Naive thymus-derived CD4-positive, alpha-beta T cell (primary cell): ENCODE results near the gene KLHL13. TPM values are rescaled to one million over a fixed set of nuclear protein-coding genes. Genes with fewer than 3 reads are reported as not detected.

Experiments
- ATAC-seq: fragments of 150-1000 bp; cut with Tn5 transposase; 2 replicates; pipeline ENCODE4 v1.10.0; 2021; ENCODE audit warnings: mild to moderate bottlenecking, moderate library complexity
- CTCF ChIA-PET: fragments of 350-600 bp; sonication (Branson Sonifier 250); formaldehyde crosslinking; loops from one replicate; lab custom pipeline; 2021; ENCODE audit warnings: antibody characterized with exemption; lab: Charles Lee
- POLR2A ChIA-PET: fragments of 350-600 bp; sonication (Branson Sonifier 250); formaldehyde crosslinking; loops from one replicate; lab custom pipeline; 2021; ENCODE audit warnings: antibody characterized with exemption, inconsistent platforms; lab: Charles Lee
- DNase-seq, 9 donors: peaks; one replicate each; pipeline versions ENCODE4 v3.0.0 to v3.0.0-alpha.2; 2020 to 2022; ENCODE audit warnings: mixed read lengths in 1 of 9
- H3K27ac ChIP-seq: one replicate; pipeline ENCODE4 v1.7.0; 2013; ENCODE audit warnings: mild to moderate bottlenecking, low read depth, low read length, moderate library complexity
- H3K27me3 ChIP-seq, 2 donors: one replicate each; pipeline ENCODE4 v1.7.0; 2013; ENCODE audit warnings: low read length in 2 of 2, mild to moderate bottlenecking in 2 of 2, moderate library complexity in 2 of 2; ENCODE audit not compliant: control insufficient read depth in 2 of 2, insufficient read depth in 2 of 2
- H3K36me3 ChIP-seq, 3 experiments: 1 replicate in 2 of 3; 2 replicates in 1 of 3; pipeline ENCODE4 v1.7.0; 2013; ENCODE audit warnings: low read length in 3 of 3, mild to moderate bottlenecking in 3 of 3, moderate library complexity in 1 of 3; ENCODE audit not compliant: insufficient read depth in 3 of 3, control insufficient read depth in 2 of 3
- H3K4me1 ChIP-seq, 2 donors: one replicate each; pipeline ENCODE4 v1.7.0; 2013; ENCODE audit warnings: low read length in 2 of 2, mild to moderate bottlenecking in 2 of 2, moderate library complexity in 1 of 2; ENCODE audit not compliant: control insufficient read depth in 2 of 2, insufficient read depth in 2 of 2
- H3K4me3 ChIP-seq: 2 replicates; pipeline ENCODE4 v1.7.0; 2013; ENCODE audit warnings: mild to moderate bottlenecking, low read length
- H3K9me3 ChIP-seq, 3 experiments: 1 replicate in 2 of 3; 2 replicates in 1 of 3; pipeline ENCODE4 v1.7.0; 2013; ENCODE audit warnings: low read length in 3 of 3; ENCODE audit not compliant: control insufficient read depth in 2 of 3
- H3K27ac Mint-ChIP-seq, 9 donors: one replicate each; pipeline ENCODE4 v1.8.0; 2020 to 2022; ENCODE audit warnings: mixed read lengths in 9 of 9, mild to moderate bottlenecking in 8 of 9, moderate library complexity in 5 of 9, inconsistent platforms in 2 of 9
- H3K27me3 Mint-ChIP-seq, 5 donors: one replicate each; pipeline ENCODE4 v1.8.0; 2021 to 2022; ENCODE audit warnings: mixed read lengths in 5 of 5, mild to moderate bottlenecking in 1 of 5
- H3K36me3 Mint-ChIP-seq, 5 donors: one replicate each; pipeline ENCODE4 v1.8.0; 2020 to 2022; ENCODE audit warnings: mixed read lengths in 5 of 5, mild to moderate bottlenecking in 3 of 5, inconsistent platforms in 1 of 5
- H3K4me1 Mint-ChIP-seq, 7 donors: one replicate each; pipeline ENCODE4 v1.8.0; 2020 to 2022; ENCODE audit warnings: mixed read lengths in 7 of 7, mild to moderate bottlenecking in 3 of 7, inconsistent platforms in 1 of 7
- H3K4me3 Mint-ChIP-seq, 10 donors: one replicate each; pipeline ENCODE4 v1.8.0; 2020 to 2022; ENCODE audit warnings: mild to moderate bottlenecking in 10 of 10, mixed read lengths in 10 of 10, moderate library complexity in 6 of 10, inconsistent platforms in 2 of 10
- H3K9me3 Mint-ChIP-seq, 11 donors: one replicate each; pipeline ENCODE4 v1.8.0; 2020 to 2022; ENCODE audit warnings: mixed read lengths in 11 of 11, mild to moderate bottlenecking in 4 of 11, inconsistent platforms in 1 of 11, moderate library complexity in 1 of 11
- intact Hi-C, 2 donors: fragments of 100-400 bp; cut with micrococcal nuclease; formaldehyde crosslinking; loops; one replicate each; pipeline ENCODE4 v1.15.1; 2023
- polyA plus RNA-seq, 2 donors: library from polyadenylated mRNA; unstranded; fragments of 300-500 nt; fragmentation: Illumina TruSeq; gene quantifications; one replicate each; pipeline ENCODE4 v1.2.3, GENCODE V29; 2021
- total RNA-seq, 6 experiments: library from RNA in 5 of 6; stranded (reverse) in 5 of 6; gene quantifications; 1 replicate in 5 of 6; 2 replicates in 1 of 6; pipeline ENCODE4 v1.2.3 and lab custom pipeline; 2021 to 2026

KLHL13 gene
- total and polyA plus RNA-seq, 7 experiments from 2014 or later: 0.34 to 2.2 (median 1.1) TPM; not detected in 1

DNA sequence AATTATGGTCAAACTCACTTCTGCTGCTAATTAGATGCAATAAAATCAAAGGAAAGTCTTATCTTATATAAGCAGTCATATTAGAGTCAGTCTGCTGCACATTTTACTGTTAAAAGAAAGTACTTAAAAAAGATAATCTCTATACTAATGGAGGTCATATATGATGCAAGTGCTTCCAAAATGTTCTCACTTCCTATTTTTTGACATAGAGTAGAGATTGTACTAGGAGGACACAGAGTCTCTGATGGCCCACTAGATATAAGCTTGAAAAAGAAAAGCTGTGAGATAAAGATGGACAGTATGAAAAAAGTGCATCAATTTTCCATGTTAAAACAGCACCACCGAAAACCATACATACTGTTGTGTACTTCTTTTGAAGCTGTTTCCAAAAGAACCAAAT is 196.9 kb downstream of the KLHL13 start:
- DNase-seq (no peak), ATAC-seq (no peak)
- H3K27ac ChIP-seq: no peak overlapping the region
- no peaks in the 10 kb centered on the region for H3K27me3 ChIP-seq
- Mint-ChIP-seq H3K36me3 (no peaks in the 10 kb centered on the region), H3K27me3 (no peaks in the 10 kb centered on the region), H3K27ac (no peak overlapping the region), H3K4me1 (no peaks in the 10 kb centered on the region), H3K4me3 (no peak overlapping the region), H3K9me3 (no peaks in the 10 kb centered on the region)
- H3K9me3 ChIP-seq: no peaks in the 10 kb centered on the region
- ChIA-PET CTCF (no interaction called here), POLR2A (no interaction called here)
- intact Hi-C loops: no loop called here
- no peaks in the 10 kb centered on the region for H3K36me3 ChIP-seq
- H3K4me1 ChIP-seq: no peaks in the 10 kb centered on the region
- H3K4me3 ChIP-seq: no peak overlapping the region

DNA sequence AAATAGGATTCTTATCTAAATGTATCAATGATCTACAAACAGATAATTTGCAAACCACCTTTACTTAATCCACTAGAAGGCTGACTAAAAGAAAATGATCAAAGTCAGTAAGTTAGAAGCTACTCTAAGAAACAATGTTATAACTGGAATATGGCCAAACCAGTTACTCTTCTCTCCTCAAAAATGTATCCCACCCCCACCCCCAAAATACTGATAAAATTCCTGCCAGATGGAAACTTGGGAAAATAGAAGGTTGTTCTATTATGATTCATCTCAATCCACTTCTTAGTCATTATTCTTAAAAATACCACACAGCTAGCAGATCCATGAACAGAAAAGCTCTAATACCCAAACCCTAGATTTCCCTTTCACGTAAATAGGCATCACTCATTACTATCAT is 206.4 kb downstream of the KLHL13 start:
- Histone ChIP-seq H3K4me1 (no peaks in the 10 kb centered on the region), H3K36me3 (no peaks in the 10 kb centered on the region), H3K4me3 (no peak overlapping the region), H3K27ac (no peak overlapping the region), H3K27me3 (no peaks in the 10 kb centered on the region), H3K9me3 (no peaks in the 10 kb centered on the region)
- Mint-ChIP-seq H3K4me1 (no peaks in the 10 kb centered on the region), H3K4me3 (no peak overlapping the region), H3K9me3 (peaks cover 0 to 2% (median 0%) of the 10 kb centered on the region in 11 donors), H3K27me3 (no peaks in the 10 kb centered on the region), H3K27ac (no peak overlapping the region), H3K36me3 (peaks cover 0 to 4% (median 0%) of the 10 kb centered on the region in 5 donors)
- ChIA-PET POLR2A (no interaction called here), CTCF (no interaction called here)
- intact Hi-C loops: no loop called here
- DNase-seq (no peak), ATAC-seq (no peak)

DNA sequence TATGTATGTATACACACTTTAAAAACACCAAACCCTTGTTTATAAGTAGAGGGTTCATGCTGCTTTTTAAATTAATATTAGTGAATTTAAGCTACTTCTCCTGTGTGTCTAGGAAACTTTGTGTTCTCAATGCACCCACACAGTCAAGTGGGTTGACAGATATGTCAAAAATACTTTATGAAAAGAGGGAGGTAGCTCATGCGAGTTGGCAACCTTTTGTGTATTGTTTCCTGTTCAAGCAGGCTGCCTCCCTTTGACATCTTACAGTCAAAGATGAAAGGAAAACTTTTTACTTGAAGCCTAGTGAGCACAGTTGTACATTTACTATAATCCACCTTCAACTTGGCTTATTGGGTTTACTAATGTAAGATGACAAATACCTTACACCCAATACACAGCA is 218.4 kb downstream of the KLHL13 start:
- H3K9me3 Mint-ChIP-seq: peaks cover 0 to 3% (median 0%) of the 10 kb centered on the region in 11 donors
- Histone ChIP-seq H3K36me3 (no peaks in the 10 kb centered on the region), H3K9me3 (no peaks in the 10 kb centered on the region), H3K4me3 (no peak overlapping the region), H3K27me3 (no peaks in the 10 kb centered on the region), H3K4me1 (no peaks in the 10 kb centered on the region), H3K27ac (no peak overlapping the region)
- H3K27me3 Mint-ChIP-seq: no peaks in the 10 kb centered on the region
- H3K4me3 Mint-ChIP-seq: no peak overlapping the region
- DNase-seq (peak in 3 of 9 donors; percentile 8 to 13 (median 9)), ATAC-seq (no peak)
- no peaks in the 10 kb centered on the region for H3K36me3 Mint-ChIP-seq
- H3K27ac Mint-ChIP-seq: no peak overlapping the region
- H3K4me1 Mint-ChIP-seq: peaks cover 0 to 13% (median 3%) of the 10 kb centered on the region in 7 donors
- ChIA-PET POLR2A (no interaction called here), CTCF (no interaction called here)
- intact Hi-C loops: no loop called here

GRCh38 chrX:117895418-117895817 is 221.2 kb downstream of the KLHL13 start:
- Mint-ChIP-seq H3K36me3 (no peaks in the 10 kb centered on the region), H3K4me3 (no peak overlapping the region), H3K9me3 (peaks cover 0 to 3% (median 0%) of the 10 kb centered on the region in 11 donors), H3K4me1 (peaks cover 0 to 13% (median 3%) of the 10 kb centered on the region in 7 donors), H3K27ac (no peak overlapping the region), H3K27me3 (no peaks in the 10 kb centered on the region)
- Histone ChIP-seq H3K4me3 (no peak overlapping the region), H3K27ac (no peak overlapping the region), H3K9me3 (no peaks in the 10 kb centered on the region), H3K4me1 (no peaks in the 10 kb centered on the region), H3K36me3 (no peaks in the 10 kb centered on the region), H3K27me3 (no peaks in the 10 kb centered on the region)
- no peak for ATAC-seq
- ChIA-PET CTCF (no interaction called here), POLR2A (no interaction called here)
- intact Hi-C loops: no loop called here
- no peak for DNase-seq

DNA sequence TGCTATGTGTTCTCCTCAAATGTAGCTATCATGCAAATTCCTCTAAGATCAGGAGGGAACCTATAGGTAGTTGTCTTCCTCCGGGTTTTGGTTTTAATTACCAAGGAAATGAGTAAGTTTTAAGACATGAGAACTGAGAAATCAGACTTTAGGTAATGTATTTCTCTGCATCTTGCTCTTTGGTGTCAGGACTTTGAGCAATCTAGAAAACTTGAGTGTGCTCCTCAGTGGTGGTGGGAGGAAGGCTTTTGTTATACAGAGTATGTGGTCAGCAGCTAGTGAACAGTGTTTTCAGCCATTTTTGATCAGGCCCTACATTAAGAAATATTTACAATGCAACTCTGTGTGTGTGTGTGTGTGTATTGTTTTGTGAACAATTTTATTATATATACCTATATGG is 224.1 kb downstream of the KLHL13 start:
- Mint-ChIP-seq H3K9me3 (peaks cover 0 to 3% (median 0%) of the 10 kb centered on the region in 11 donors), H3K4me3 (no peak overlapping the region), H3K36me3 (no peaks in the 10 kb centered on the region), H3K27me3 (no peaks in the 10 kb centered on the region), H3K4me1 (peaks cover 0 to 5% (median 0%) of the 10 kb centered on the region in 7 donors), H3K27ac (no peak overlapping the region)
- ChIA-PET CTCF (no interaction called here), POLR2A (no interaction called here)
- Histone ChIP-seq H3K4me3 (no peak overlapping the region), H3K4me1 (no peaks in the 10 kb centered on the region), H3K27ac (no peak overlapping the region), H3K9me3 (no peaks in the 10 kb centered on the region), H3K27me3 (no peaks in the 10 kb centered on the region), H3K36me3 (no peaks in the 10 kb centered on the region)
- intact Hi-C loops: no loop called here
- DNase-seq (no peak), ATAC-seq (no peak)

DNA sequence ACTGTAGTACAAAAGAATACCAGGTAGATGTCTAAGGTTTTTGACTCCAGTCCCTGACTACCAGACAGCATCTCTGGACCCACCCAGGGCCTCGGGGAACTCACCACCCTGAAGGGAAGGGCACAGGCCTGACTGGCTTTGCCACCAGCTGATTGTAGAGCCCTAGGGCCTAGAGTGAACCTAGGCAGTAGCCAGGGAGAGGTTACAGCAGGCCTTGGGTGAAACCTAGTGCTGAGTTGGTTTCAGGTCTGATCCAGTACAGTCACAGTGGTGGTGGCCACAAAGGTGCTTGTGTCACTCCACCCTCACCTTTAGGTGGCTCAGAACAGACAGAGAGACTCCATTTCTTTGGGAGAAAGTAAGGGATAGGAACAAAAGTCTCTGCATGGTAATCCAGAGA is 244.8 kb downstream of the KLHL13 start:
- no peak overlapping the region for H3K27ac Mint-ChIP-seq
- intact Hi-C loops: no loop called here
- Histone ChIP-seq H3K27ac (no peak overlapping the region), H3K9me3 (no peaks in the 10 kb centered on the region), H3K4me3 (no peak overlapping the region), H3K27me3 (no peaks in the 10 kb centered on the region), H3K4me1 (no peaks in the 10 kb centered on the region), H3K36me3 (no peaks in the 10 kb centered on the region)
- ATAC-seq: no peak
- H3K36me3 Mint-ChIP-seq: no peaks in the 10 kb centered on the region
- POLR2A ChIA-PET: no interaction called here
- H3K27me3 Mint-ChIP-seq: no peaks in the 10 kb centered on the region
- CTCF ChIA-PET: no interaction called here
- no peak for DNase-seq
- H3K4me1 Mint-ChIP-seq: peaks cover 0 to 1% (median 0%) of the 10 kb centered on the region in 7 donors
- H3K9me3 Mint-ChIP-seq: peaks cover 0 to 17% (median 8%) of the 10 kb centered on the region in 11 donors
- H3K4me3 Mint-ChIP-seq: no peak overlapping the region

GRCh38 chrX:117860517-117860916 is 256.1 kb downstream of the KLHL13 start:
- Histone ChIP-seq H3K27ac (no peak overlapping the region), H3K9me3 (no peaks in the 10 kb centered on the region), H3K4me1 (no peaks in the 10 kb centered on the region), H3K4me3 (no peak overlapping the region), H3K36me3 (no peaks in the 10 kb centered on the region), H3K27me3 (no peaks in the 10 kb centered on the region)
- DNase-seq: no peak
- POLR2A ChIA-PET: no interaction called here
- H3K4me3 Mint-ChIP-seq: no peak overlapping the region
- no peaks in the 10 kb centered on the region for H3K4me1 Mint-ChIP-seq
- H3K27me3 Mint-ChIP-seq: no peaks in the 10 kb centered on the region
- no peak for ATAC-seq
- H3K27ac Mint-ChIP-seq: no peak overlapping the region
- CTCF ChIA-PET: no interaction called here
- H3K9me3 Mint-ChIP-seq: peaks cover 0 to 2% (median 0%) of the 10 kb centered on the region in 11 donors
- H3K36me3 Mint-ChIP-seq: no peaks in the 10 kb centered on the region
- intact Hi-C loops: no loop called here
